Heart left ventricle (tissue), 16 donors: Measurements from ENCODE around the gene AMMECR1. TPM values are rescaled to one million over a fixed set of nuclear protein-coding genes. Genes with fewer than 3 reads are reported as not detected.
"Not testable (repeated sequence)": the region's sequence is repeated elsewhere in the genome, so short reads cannot be mapped to it uniquely, and the experiment has no call there.

ENCODE experiments used
- ATAC-seq, 4 donors: fragments of 200-7000 bp; cut with Tn5 transposase; one replicate each; pipeline ENCODE4 v1.9.1; 2020 to 2022; ENCODE audit warnings: moderate library complexity in 4 of 4, mild to moderate bottlenecking in 3 of 4, moderate number of reproducible peaks in 1 of 4
- DNase-seq, 5 donors: peaks; one replicate each; pipeline ENCODE4 v3.0.0-alpha.2; 2020
- H3K27ac ChIP-seq, 12 donors: fragments of 200-600 bp; sonication (generic) in 4 of 12; one replicate each; pipeline versions ENCODE4 v1.5.0 to v1.8.0; 2016 to 2022; ENCODE audit warnings: mild to moderate bottlenecking in 2 of 12
- H3K27me3 ChIP-seq, 9 donors: fragments of 200-600 bp; sonication (generic) in 2 of 9; one replicate each; pipeline versions ENCODE4 v1.5.1 to v1.8.0; 2016 to 2022; ENCODE audit warnings: mild to moderate bottlenecking in 3 of 9
- H3K36me3 ChIP-seq, 9 donors: fragments of 200-600 bp; sonication (generic) in 2 of 9; one replicate each; pipeline versions ENCODE4 v1.5.0 to v1.8.0; 2018 to 2022; ENCODE audit warnings: mild to moderate bottlenecking in 2 of 9
- H3K4me1 ChIP-seq, 12 donors: fragments of 200-600 bp; sonication (generic) in 4 of 12; one replicate each; pipeline versions ENCODE4 v1.5.0 to v1.8.0; 2016 to 2022; ENCODE audit warnings: mild to moderate bottlenecking in 3 of 12
- H3K4me3 ChIP-seq, 12 donors: fragments of 200-600 bp; sonication (generic) in 4 of 12; one replicate each; pipeline versions ENCODE4 v1.5.0 to v1.8.0; 2017 to 2022; ENCODE audit warnings: mild to moderate bottlenecking in 9 of 12, moderate library complexity in 4 of 12
- H3K9me3 ChIP-seq, 12 donors: fragments of 200-600 bp; sonication (generic) in 4 of 12; one replicate each; pipeline versions ENCODE4 v1.5.0 to v1.8.0; 2016 to 2022; ENCODE audit warnings: mild to moderate bottlenecking in 1 of 12
- CTCF ChIP-seq, 12 donors: fragments of 200-600 bp; sonication (generic) in 4 of 12; IDR thresholded peaks; one replicate each; pipeline versions ENCODE4 v1.5.0 to v1.8.0; 2018 to 2022; ENCODE audit warnings: antibody characterized with exemption in 12 of 12, mild to moderate bottlenecking in 5 of 12
- POLR2A ChIP-seq, 2 donors: fragments of 450-650 bp; IDR thresholded peaks; one replicate each; pipeline ENCODE4 v1.6.1; 2017; ENCODE audit warnings: antibody characterized with exemption in 2 of 2, mild to moderate bottlenecking in 2 of 2, moderate library complexity in 2 of 2
- WGBS, 4 donors: extraction: QIAGEN DNeasy Blood & Tissue Kit in 2 of 4; methylation state at CpG; one replicate each; pipeline versions ENCODE4 v1.1.5 to v1.1.7; 2013 to 2018; 5-methylcytosine and 5-hydroxymethylcytosine counted together
- intact Hi-C, 10 donors: fragments of 100-400 bp; cut with DNase I; formaldehyde crosslinking; loops; one replicate each; pipeline versions ENCODE4 v1.11.1 to v1.14.2; 2022
- polyA plus RNA-seq, 2 donors: library from polyadenylated mRNA; stranded (reverse); fragments of 200-250 nt; gene quantifications; one replicate each; pipeline ENCODE4 v1.2.3, GENCODE V29; 2013
- total RNA-seq, 9 donors: library from RNA; depleted of rRNA in 2 of 9; stranded (reverse); fragments of >200 nt in 2 of 9; fragmentation: NEBNext Ultra II Directional in 3 of 9; extraction: Animal tissue kit (Norgen Biotek cat#: 25700) in 3 of 9; gene quantifications; one replicate each; pipeline versions ENCODE4 v1.1.0 to v1.2.4, GENCODE V29; 2016 to 2023
- donor health status: ischemic (EF 13 %, LVEDD 7.1; RV severe dilation, severe dysfunction).
- donor health status: healthy with polysubstance abuse.
- donor health status: DM: no; HTN: yes; CAD: no.
- donor health status: DM: no; HTN: no; CAD: no.
- donor health status: ischemic (EF 25% LVEDD 6.9; RV normal size, moderate dysfunction).
- donor health status: ischemic (EF 25% LVEDD 5.7; RV mildly dilated, moderate dysfunction).
- donor health status: healthy.
- donor health status: DM: yes; HTN: yes; CAD: no.
- donor health status: ischemic (EF 35%, LVEDD 5.7; RV mildly dilated, moderate dysfunction).
- donor health status: nonischemic (EF 11% LVEDD 7.7; RV severe dilation, severe dysfunction).
- donor health status: DM: yes; HTN: yes; CAD: no.
- donor health status: PGD.
- donor health status: ischemic (EF 29% LVEDD 5.4; RV normal size, mild dysfunction).
- donor health status: nonischemic (EF 23%, LVEDD 6.1; RV moderate dilation, normal function).

The AMMECR1 gene
- total and polyA plus RNA-seq, 11 donors, result 0.56 to 4.1 (median 1.1) TPM

- no peak for DNase-seq
- TF ChIP-seq POLR2A (IDR thresholded peaks at IDR 0.05) (no peak), CTCF (IDR thresholded peaks at IDR 0.05) (no peak)
- H3K27me3 ChIP-seq, result peaks cover 0 to 3% (median 0%) of the 10 kb centered on the region in 9 donors
- no peak overlapping the region for H3K4me3 ChIP-seq
- H3K36me3 ChIP-seq, result peaks cover 0 to 2% (median 0%) of the 10 kb centered on the region in 9 donors
- WGBS, 4 donors, result 47 to 98% (median 81%) methylated on average over 1 of the region's 1 CpG
- H3K27ac ChIP-seq, result no peak overlapping the region
- H3K9me3 ChIP-seq, result no peaks in the 10 kb centered on the region
- no peak for ATAC-seq
- H3K4me1 ChIP-seq, result peaks cover 0 to 8% (median 2%) of the 10 kb centered on the region in 12 donors
- intact Hi-C loops, result loop anchor here in 1 of 10 donors (5.0 kb wide), 1 partner anchor 257 kb away; no protein-coding TSS in a partner anchor
Measured at GRCh38 chrX:110155759-110156158, 162.1 kb downstream of the AMMECR1 start.

DNA sequence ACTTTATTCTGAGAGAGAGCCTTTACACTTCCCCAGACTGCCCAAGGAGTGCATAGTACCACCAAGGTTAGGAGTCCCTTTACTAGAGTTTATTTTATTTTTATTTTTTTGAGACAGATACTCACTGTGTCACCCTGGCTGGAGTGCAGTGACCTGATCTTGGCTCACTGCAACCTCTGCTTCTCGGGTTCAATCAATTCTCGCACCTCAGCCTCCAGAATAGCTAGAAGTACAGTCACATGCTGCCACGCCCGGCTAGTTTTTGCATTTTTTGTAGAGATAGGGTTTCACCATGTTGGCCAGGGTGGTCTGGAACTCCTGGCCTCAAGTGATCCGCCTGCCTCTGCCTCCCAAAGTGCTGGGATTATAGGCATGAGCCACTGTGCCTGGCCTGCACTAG is 163.6 kb downstream of the AMMECR1 start:
- WGBS, 4 donors, result 58 to 71% (median 68%) methylated on average over 5 of the region's 5 CpGs
- H3K27ac ChIP-seq, result not testable (repeated sequence)

GRCh38 chrX:110153896-110154295 is 164.0 kb downstream of the AMMECR1 start:
- Histone ChIP-seq H3K27ac (no peak overlapping the region), H3K4me3 (no peak overlapping the region), H3K27me3 (no peaks in the 10 kb centered on the region), H3K9me3 (no peaks in the 10 kb centered on the region), H3K36me3 (peaks cover 0 to 14% (median 0%) of the 10 kb centered on the region in 9 donors), H3K4me1 (peaks cover 0 to 4% (median 0%) of the 10 kb centered on the region in 12 donors)
- TF ChIP-seq POLR2A (IDR thresholded peaks at IDR 0.05), result no peak
- no peak for TF ChIP-seq CTCF (IDR thresholded peaks at IDR 0.05)
- 68 to 74% (median 70%) methylated on average over 2 of the region's 2 CpGs for WGBS, 4 donors
- ATAC-seq (no peak), DNase-seq (no peak)
- intact Hi-C loops, result loop anchor here in 1 of 10 donors (5.0 kb wide), 1 partner anchor 152 kb away; the partner anchor contains the start of gene TMEM164

More for the DNA sequence above, 163.6 kb downstream of the AMMECR1 start:
- H3K4me1 ChIP-seq, H3K9me3 ChIP-seq, H3K4me3 ChIP-seq, DNase-seq, ATAC-seq, H3K27me3 ChIP-seq: not testable (repeated sequence)
- peaks cover 0 to 14% (median 0%) of the 10 kb centered on the region in 9 donors for H3K36me3 ChIP-seq
- intact Hi-C loops, result loop anchor here in 1 of 10 donors (5.0 kb wide), 1 partner anchor 152 kb away; the partner anchor contains the start of gene TMEM164

DNA sequence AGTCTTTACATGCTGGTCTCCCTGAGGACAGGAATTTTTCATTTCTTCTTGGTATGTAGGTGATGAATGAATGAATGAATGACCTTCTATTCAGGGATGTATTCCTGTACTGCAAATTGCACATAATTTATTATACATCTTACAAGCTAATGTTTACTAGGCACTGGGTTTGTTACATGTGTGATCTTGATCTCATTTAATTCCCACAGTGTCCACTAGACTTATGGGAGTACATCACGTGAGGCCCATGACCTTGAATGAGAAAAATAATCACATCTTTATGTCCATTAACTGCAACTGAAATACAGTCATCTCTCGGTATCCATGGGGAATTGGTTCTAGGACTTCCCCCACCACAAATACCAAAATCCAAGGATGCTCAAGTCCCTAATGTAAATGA is 164.6 kb downstream of the AMMECR1 start:
- ATAC-seq, result no peak
- TF ChIP-seq POLR2A (IDR thresholded peaks at IDR 0.05), result no peak
- no peak for TF ChIP-seq CTCF (IDR thresholded peaks at IDR 0.05)
- Histone ChIP-seq H3K9me3 (no peaks in the 10 kb centered on the region), H3K36me3 (peaks cover 0 to 14% (median 0%) of the 10 kb centered on the region in 9 donors), H3K27me3 (no peaks in the 10 kb centered on the region), H3K27ac (no peak overlapping the region), H3K4me1 (peaks cover 0 to 4% (median 0%) of the 10 kb centered on the region in 12 donors), H3K4me3 (no peak overlapping the region)
- 59 to 84% (median 74%) methylated on average over 2 of the region's 2 CpGs for WGBS, 4 donors
- intact Hi-C loops, result loop anchor here in 1 of 10 donors (5.0 kb wide), 1 partner anchor 151 kb away; the partner anchor contains the start of gene TMEM164
- no peak for DNase-seq
